Effector CD8-positive, alpha-beta T cell (primary cell): ENCODE results near the gene PON3.
"Not testable (repeated sequence)": the region's sequence is repeated elsewhere in the genome, so short reads cannot be mapped to it uniquely, and the experiment has no call there.

Source experiments
- DNase-seq: peaks from one replicate; lab custom pipeline; 2025; lab: John Stamatoyannopoulos, UW

Gene PON3

DNA sequence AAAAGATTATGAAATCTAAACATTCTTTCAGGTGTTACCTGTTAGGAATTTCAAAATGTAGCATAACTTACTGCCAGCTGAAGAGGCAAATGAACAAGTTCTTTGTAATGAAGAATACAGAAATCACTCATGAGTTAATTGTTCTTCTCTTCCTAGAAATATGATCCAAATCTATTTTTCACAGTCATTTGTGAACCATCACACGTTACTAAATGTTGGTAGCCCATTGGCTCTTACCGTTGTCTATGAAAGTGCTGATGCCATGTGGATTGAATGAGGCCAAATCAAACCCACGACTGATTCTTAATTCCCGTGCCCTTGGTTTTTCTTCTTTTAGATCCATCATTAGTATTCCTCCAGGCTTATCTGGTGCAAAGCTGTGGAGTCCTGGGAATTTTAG, 15.9 kb upstream of the PON3 start:
- DNase-seq: no peak

DNA sequence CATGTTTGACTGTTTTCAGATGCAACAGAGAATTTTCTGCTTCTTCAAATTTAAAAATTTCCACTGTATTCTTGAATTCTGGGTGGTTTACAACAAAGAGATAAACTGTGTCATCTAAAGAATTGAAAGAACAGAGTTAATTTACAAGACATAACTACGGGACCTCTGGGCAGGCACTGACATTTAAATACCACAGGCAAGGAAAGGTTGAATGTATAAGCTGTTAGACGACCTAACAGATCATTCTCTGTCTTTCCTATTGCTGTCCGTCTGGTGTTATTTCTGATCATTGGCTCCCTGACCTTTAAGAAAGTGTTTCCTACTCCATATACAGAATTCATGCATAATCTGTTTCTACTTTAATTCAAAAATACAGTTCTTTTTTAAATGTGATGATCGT, 15.5 kb upstream of the PON3 start:
- no peak for DNase-seq

DNA sequence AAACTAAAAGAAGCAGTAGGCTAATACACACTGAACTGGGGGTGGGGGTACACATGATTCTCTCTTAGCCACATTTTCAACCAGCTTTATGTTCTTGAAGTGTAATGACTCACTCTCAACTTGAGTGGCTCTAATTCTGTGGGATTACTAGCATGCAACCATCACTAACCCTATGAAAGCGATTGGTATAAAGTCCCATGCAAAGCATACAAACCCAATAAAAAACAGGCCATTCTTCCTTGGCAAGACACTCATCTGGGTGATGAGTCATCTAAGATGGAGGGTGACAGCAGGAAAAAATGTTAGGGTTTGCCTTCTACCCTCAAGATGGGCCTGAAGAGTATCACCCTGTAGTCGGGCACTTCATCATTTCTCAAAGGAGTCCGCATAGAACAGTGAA, 14.9 kb upstream of the PON3 start:
- no peak for DNase-seq

DNA sequence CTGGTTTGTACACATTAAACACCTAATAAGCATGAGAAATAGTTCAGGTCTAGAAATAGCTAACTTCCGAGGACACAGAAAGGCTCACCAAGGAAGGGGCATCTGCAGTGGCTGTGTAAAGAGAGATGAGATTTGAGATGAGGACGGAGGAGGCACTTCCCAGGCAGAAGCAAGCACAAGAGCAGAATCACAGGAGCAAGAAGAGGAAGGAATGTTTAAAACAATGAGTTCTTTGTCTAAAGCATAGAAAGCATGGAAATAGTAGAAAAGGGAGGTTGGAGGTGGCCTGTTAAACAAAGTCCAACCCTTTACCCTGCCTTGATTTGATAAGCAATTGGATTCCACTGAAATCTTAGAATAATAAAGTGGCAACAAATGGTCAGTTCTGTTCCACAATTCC, 11.6 kb upstream of the PON3 start:
- no peak for DNase-seq

DNA sequence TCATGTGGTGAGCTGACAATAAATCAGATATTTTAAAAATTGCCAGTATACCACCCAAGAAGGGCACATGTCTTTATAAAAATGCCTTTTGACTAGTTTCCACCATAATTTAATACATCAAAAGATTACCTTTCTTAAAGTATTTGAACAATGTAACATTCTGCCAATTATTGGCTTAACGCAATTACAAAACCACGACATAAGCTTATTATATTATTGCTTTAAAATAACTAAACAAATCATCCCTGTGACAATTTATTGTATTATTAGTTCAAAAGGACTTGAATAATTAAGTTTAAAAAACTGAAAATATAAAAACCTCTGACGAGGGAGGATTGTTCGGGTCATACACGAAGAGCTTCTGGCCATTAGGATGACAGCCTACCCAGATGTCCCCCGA, 9.6 kb upstream of the PON3 start:
- DNase-seq: no peak

DNA sequence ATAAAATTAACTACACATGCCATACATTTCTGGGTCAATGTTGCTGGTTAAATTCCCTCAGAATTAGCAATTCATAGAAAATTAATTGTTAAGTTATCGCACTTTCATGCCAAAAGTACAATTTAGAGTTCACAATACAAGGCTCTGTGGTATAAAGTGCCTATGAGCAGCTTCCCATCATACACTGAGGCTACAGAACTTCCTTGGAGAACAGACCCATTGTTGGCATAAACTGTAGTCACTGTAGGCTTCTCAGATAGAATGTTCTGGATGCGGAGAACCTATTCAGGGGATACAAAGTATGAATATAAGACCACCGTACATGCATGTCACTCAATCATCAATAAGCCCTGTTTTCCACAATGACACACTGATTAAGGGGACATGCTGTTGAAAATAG, 9.0 kb upstream of the PON3 start:
- DNase-seq: no peak

DNA sequence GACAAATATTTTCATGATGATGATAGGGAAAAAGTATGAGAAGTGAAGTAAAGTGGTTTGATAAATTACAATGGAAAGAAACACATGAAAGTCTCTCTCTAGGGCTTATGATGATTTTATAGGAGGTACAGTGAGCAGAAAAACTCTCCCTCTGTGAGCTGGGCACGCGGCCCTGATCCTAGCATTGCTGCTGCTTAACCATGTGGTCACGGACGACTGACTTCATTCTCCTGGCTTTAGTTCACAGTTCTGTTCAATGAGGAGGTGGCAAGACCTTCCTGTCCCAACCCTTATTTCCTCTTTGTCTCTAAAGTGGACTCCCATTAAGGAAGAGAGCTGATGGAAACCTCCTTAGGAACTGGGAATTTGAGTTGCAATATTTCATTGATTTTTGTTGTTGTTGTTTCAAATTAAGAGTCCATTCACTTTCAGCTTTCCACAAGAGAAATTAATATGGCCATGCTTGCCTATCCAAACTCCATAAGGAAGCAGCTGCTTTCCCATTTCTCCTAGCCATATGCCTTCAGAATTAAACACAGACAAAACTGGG, 8.2 kb upstream of the PON3 start:
- DNase-seq: no peak

DNA sequence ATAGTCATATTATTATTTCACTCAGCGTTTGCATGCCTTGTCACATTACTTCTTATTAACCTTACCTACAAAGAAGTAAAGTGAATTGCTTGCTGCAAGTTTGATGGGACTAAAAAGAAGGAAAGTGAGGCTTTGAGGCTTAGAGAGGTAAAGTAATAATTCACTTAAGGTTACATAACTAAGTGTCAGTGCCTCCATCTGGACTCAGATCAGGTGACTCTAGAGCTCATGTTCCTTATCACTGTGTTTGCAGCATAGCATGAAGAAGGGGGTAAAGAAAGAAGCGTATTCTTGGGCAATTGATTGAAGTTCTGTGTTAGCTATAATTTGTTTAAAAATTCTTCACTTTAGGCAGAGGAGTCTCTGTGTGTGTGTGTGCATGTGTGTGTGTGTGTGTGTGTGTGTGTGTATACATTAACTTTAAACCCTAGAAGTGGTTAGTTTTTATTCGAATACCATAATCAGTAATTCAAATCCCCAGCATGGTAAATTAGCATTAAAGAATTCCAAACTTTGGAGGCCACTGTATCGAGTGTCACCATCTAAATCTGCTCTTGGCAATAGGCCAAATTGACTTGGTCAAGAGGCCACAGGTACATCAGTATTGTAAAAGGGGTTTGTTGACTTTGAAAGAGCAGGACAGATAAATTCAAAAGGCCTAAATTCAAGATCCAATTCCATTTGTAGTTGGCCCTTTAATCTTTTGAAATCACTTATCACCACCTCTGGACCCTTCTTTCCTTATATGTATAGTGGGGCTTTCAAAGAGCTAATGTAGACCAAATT, 2.2 kb upstream of the PON3 start:
- DNase-seq: no peak

DNA sequence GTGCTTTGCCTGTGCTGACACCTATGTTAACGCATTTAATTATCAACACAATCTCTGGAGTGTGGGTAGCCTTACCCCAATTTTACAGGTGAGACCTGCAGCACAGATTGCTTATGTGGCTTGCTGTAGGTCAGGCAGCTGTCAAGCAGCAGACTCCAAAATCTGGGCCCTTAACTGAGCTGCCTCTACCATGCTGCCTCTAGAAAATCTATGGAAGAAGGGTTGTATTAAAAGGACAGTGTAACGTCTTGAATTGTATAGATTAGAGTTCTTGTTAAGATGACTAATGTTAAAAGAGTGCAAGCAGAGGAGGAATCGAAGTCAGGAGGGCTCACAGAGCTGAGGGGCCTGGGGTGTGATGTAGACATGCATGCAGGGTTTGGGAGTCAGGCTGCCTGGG, 1.2 kb upstream of the PON3 start:
- DNase-seq: no peak

DNA sequence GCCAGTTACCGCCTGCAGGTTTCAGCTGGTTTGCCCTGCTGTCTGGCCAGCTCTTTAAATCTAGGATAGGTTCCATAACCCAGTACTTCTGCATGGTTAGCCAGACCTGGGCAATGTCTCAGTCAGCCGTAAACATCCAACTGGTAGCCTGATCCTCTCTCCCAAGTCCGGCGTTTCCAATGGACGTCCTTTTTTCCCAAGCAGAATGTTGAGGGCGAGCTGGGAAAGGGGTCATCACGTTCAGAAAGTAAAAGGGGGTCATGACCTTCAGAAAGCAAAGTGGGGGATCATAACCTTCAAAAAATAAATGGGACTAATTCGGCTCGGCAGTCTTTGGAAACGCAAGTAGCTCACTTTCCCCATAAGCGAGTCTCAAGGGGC, 430 bp downstream of the PON3 start:
- DNase-seq: no peak

DNA sequence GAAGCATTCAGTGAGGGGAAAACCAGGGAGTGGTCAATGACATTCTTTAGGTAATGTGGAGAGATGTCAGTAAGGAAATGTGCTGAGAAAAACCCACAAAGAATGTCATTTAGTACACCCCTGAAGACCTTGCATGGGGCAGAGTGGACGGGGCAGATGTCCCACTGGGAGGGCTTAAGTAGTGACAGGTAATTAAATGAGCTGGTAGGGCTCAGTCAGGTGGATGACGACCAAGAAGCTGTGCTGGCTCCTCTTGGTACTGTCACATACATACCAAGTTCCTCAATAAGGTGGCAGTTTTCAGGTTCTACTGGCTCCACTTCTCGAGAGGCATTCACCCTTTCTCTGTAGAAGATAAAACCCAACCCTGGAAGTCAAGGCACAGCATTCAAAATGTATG, 1.8 kb downstream of the PON3 start:
- no peak for DNase-seq

DNA sequence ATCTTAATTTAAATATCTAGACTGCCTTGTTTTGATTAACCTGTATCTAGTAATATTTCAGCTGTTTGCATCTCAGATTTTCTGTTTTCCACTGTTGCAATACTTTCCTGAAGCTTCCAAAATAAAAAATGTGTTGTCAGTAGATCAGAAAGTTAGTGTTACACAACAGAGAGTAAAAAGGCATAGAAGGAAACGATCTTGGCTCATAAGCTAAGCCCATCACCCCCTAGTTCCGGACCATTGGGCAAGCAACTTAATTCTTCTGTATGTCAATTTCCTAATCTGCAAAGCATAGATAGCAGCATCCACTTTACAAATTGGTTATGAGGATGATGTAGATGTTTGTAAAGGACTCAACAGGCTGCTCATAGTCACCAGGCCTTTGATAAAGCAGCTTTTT, 4.4 kb downstream of the PON3 start:
- DNase-seq: no peak

DNA sequence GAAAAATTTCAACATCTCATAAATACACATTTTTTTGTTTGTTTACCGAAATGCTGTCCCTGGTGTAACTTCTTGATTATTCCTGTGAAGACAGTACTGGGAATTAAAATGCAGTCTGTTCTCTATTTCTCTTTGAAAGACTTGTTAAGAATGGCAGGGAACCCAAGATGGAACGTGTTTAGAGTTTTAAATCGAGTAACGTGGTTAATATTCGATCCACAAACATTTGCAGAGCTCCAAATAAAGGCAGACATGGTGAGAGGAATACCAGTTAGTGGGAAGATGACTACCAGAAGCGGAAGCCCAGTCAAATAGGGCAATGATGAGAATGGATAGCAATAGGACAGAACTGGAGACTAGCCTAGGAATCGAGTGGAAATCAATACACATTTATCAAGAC, 6.7 kb downstream of the PON3 start:
- DNase-seq: no peak

DNA sequence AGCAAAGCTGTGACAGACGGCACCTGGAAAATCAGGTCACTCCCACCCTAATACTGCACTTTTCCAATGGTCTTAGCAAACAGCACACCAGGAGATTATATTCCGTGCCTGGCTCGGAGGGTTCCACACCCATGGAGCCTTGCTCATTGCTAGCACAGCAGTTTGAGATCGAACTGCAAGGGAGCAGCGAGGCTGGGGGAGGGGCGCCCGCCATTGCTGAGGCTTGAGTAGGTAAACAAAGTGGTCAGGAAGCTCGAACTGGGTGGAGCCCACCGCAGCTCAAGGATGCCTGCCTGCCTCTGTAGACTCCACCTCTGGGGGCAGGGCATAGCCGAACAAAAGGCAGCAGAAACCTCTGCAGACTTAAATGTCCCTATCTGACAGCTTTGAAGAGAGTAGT, 16.7 kb downstream of the PON3 start:
- DNase-seq: not testable (repeated sequence)

DNA sequence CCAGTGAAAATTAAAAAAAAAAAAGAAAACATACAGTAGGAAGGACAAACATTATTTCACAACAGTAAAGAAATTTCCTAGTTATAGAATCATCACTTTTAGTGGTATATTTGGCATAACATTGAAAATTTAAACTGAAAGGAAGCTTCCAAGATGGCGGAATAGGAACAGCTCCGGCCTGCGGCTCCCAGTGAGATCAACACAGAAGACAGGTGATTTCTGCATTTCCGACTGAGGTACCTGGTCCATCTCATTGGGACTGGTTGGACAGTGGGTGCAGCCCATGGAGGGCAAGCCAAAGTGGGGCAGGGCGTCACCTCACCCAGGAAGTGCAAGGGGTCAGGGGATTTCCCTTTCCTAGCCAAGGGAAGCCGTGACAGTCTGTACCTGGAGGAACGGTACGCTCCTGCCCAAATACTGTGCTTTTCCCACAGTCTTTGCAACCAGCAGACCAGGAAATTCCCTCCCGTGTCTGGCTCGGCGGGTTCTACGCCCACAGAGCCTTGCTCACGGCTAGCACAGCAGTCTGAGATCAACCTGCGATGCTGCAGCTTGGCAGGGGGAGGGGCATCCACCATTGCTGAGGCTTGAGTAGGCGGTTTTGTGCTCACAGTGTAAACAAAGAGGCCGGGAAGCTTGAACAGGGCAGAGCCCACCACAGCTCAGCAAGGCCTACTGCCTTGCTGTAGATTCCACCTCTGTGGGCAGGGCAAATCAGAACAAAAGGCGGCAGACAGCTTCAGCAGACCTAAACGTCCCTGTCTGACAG, 19.4 kb downstream of the PON3 start:
- no peak for DNase-seq

DNA sequence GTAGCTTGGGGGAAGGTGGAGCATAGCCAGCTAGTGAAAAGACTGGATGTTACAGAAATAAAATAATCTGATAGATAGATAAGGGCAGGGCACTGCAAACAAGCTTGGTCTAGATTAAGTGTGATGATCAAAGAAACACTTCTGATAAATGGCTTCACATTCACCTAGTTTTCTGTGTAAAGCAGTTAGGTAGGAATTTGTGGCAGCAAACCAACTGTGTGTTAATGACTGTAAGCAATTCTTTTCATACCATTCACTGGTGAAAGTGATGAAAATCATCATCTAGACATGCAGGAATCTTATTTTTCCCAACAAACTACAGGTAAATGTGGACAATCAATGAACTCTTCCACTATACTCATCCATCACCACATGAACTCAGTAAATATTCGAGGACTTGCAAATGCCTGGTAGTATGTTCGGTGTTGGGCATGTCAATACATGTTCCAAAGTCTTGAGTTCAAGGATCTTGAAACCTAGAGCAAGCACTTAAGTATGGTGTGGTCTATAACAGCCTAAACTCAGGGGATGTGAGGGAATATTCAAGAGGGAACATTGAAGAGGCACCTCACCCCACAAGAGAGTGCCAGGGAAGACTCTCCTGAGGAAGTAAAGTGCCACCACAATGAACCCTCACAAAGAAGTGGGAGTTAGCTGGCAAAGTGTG, 20.5 kb downstream of the PON3 start:
- no peak for DNase-seq

DNA sequence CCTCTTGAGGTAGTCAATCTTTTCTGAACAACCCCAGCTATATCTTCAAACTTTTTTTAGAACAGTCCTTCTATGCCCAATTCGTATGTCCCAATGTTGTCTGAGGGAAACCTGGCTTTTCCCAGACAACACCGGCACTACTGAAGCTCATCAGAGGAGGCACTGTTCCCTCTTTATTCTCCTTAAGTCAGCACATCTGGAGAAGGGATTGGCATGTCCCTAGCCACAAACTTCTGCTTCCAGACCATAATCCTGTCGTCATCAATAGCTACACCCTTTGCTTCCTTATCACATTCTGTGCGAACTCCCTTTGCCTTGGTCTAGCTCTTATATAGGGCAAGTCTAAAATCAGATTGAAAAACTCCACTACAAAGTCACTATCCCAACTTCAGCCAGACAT, 22.9 kb downstream of the PON3 start:
- no peak for DNase-seq

DNA sequence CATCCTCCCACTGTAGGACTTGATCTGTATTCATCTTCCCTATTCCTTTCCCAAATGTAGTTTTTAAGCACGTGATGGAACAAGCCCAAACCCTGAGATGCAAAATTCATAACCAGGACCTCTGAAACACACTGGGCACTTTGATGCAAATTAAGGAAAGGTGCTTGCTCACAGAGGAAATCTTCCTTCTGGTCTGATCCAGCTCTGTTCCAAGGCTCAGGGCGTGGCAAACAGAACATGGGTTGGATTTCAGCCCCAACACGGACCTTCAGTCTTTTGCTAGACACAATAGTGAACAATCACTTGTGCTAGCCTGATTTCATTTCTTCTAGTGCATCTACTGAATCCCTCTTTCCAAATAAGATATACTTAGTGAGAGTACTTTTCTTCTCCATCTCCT, 27.9 kb downstream of the PON3 start:
- DNase-seq: no peak

DNA sequence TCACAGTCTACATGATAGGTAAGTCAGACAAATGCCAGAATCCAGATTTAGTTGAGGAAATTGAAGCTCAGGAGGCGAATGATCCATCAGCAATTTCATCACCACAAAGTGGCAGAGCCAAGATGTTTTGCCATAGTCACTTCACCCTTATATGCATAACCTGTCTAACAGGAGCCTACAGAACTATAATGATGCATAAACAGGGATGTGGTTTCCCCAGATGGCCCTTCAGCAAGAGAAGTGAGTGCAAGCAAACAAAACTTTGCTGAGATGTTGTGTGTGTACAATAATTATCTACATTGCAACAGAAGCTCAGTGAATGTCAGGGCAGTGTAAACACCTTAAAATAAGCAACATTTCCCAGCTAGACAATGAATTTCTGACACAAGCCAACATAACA, 28.6 kb downstream of the PON3 start:
- no peak for DNase-seq

DNA sequence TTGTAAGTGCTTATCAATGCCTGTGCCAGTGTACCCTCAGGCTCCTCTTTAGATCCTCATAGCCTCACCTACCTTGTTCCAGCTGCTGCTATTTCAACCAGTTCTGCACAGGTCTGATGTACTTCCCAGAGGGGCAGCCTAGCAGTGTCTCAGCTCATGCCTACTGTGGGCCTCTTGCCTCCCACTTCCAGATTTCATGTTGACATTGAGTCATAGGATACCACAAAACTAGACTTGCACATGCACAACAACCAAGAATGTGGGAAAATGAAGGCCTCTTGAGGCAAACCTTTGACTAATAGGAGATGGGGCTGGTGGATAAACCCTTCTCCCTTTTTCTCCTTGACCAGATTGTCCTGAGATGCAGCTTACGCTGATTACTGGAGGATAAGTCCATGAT, 31.0 kb downstream of the PON3 start:
- no peak for DNase-seq

DNA sequence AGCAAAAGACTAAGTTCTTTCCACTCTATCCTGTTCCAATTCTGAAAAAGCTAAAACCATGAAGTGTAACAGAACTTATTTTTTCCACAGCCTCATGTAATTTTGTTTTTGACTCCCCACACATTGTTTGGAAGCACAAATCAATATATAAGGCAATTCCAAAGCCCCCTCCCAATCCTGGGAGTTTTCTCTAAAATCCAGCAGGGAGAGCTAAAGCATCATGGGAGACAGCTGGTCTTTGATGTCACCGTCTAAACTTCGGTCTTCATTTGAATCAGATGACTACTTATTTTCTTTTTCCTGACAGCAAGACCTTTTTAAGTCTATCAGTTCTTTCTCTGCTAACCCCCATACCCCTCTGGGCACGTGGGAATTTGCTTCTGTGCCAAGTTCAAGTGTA, 38.6 kb downstream of the PON3 start:
- no peak for DNase-seq

DNA sequence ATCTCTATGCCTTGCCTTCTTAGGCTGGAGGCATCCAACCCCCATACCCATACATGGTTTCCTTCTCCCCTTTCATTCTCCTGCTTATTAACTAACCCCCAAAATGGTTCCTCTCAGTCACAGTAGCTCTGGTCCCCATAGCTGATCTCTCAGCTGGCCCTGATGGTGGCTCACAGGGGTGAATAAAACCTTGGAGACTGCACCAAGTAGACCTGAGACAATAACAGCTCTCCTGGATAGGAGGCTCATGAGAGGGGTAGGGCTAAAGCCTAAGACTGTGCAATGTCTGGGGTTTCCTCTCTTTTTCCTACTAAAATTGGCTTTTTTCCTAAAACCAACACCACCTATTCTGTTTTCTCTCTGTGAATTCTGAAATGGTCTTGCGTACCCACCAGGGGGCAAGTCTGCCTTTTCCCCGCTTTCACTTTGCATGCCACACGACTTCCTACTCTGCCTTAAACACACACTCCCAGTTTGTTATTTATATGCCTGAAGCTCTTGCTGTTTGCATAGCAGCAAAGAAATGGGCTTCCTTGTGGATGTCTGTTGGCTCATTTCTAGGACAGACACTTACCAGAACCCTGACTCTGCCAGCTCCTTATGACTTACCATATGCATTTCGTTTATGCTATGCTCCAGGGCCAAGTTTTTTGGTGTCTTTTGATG, 53.4 kb downstream of the PON3 start:
- no peak for DNase-seq
